OCI-LY7 (cell line): ENCODE results near the gene STH. TPM values are rescaled to one million over a fixed set of nuclear protein-coding genes. Genes with fewer than 3 reads are reported as not detected.

Source experiments
- BruUV-seq: library from RNA; stranded (reverse); fragments of 400-500 nt; replicated peaks from 2 replicates; lab custom pipeline; 2021; lab: Mats Ljungman, UMichigan
- CTCF ChIA-PET: fragments of 300-600 bp; sonication (Branson Sonifier 250); formaldehyde crosslinking; loops from one replicate; lab custom pipeline; 2022; ENCODE audit warnings: antibody characterized with exemption; ENCODE audit not compliant: unreplicated experiment; lab: Charles Lee
- POLR2A ChIA-PET: fragments of 300-600 bp; sonication (Branson Sonifier 250); formaldehyde crosslinking; loops from one replicate; lab custom pipeline; 2022; ENCODE audit warnings: antibody characterized with exemption; lab: Charles Lee
- DNase-seq: peaks from one replicate; pipeline ENCODE4 v3.0.0-alpha.2; 2015; ENCODE audit warnings: low spot score
- H2AFZ ChIP-seq: fragments of 200-600 bp; sonication (generic), shearing (Covaris generic); 2 replicates; pipeline ENCODE4 v1.6.1; 2014; ENCODE audit warnings: mild to moderate bottlenecking, antibody characterized with exemption, low read length, moderate library complexity
- H3K27ac ChIP-seq: fragments of 200-600 bp; sonication (generic); 2 replicates; pipeline ENCODE4 v1.5.1; 2014; ENCODE audit warnings: mixed run types, low read depth, mild to moderate bottlenecking, moderate library complexity, low read length, inconsistent platforms; ENCODE audit not compliant: poor library complexity, severe bottlenecking
- H3K36me3 ChIP-seq: fragments of 200-600 bp; sonication (generic); 2 replicates; pipeline ENCODE4 v1.6.1; 2014; ENCODE audit warnings: mild to moderate bottlenecking, antibody characterized with exemption, low read length, moderate library complexity, mixed read lengths; ENCODE audit not compliant: insufficient read depth
- H3K4me1 ChIP-seq: fragments of 200-600 bp; sonication (generic); 2 replicates; pipeline ENCODE4 v1.5.1; 2014; ENCODE audit warnings: mild to moderate bottlenecking, low read length; ENCODE audit not compliant: insufficient read depth, poor library complexity, severe bottlenecking
- H3K4me2 ChIP-seq: fragments of 200-600 bp; sonication (generic); 2 replicates; pipeline ENCODE4 v1.6.1; 2014; ENCODE audit warnings: mild to moderate bottlenecking, low read length
- H3K4me3 ChIP-seq: fragments of 200-600 bp; sonication (generic); 2 replicates; pipeline ENCODE4 v1.5.1; 2014; ENCODE audit warnings: mild to moderate bottlenecking, low read depth, low read length; ENCODE audit not compliant: poor library complexity, severe bottlenecking
- H3K79me2 ChIP-seq: fragments of 200-600 bp; sonication (generic); 2 replicates; pipeline ENCODE4 v1.6.1; 2016; ENCODE audit warnings: low read depth, mild to moderate bottlenecking, low read length, moderate library complexity, mixed read lengths; ENCODE audit not compliant: insufficient read depth
- H3K9me2 ChIP-seq: fragments of 200-600 bp; sonication (generic); 2 replicates; pipeline ENCODE4 v1.6.1; 2016; ENCODE audit warnings: mild to moderate bottlenecking, low read length, mixed read lengths; ENCODE audit not compliant: insufficient read depth
- H3K9me3 ChIP-seq: fragments of 200-600 bp; sonication (generic); 2 replicates; pipeline ENCODE4 v1.6.1; 2014; ENCODE audit warnings: mild to moderate bottlenecking, mixed run types, low read length, mixed read lengths
- H4K20me1 ChIP-seq: fragments of 200-600 bp; sonication (generic); 2 replicates; pipeline ENCODE4 v1.6.1; 2014; ENCODE audit warnings: mild to moderate bottlenecking, antibody characterized with exemption, low read length, moderate library complexity, mixed read lengths; ENCODE audit not compliant: insufficient read depth
- EZH2phosphoT487 ChIP-seq: fragments of 200-600 bp; sonication (generic); IDR thresholded peaks from 2 replicates; pipeline ENCODE4 v1.6.1; 2018; ENCODE audit warnings: low read depth, borderline replicate concordance, mild to moderate bottlenecking, mixed run types, antibody characterized with exemption, low read length, moderate library complexity, mixed read lengths
- intact Hi-C: fragments of 100-400 bp; cut with micrococcal nuclease; formaldehyde crosslinking; loops from one replicate; pipeline ENCODE4 v1.10.0; 2022; ENCODE audit not compliant: unreplicated experiment
- total RNA-seq, 2 experiments: library from RNA; depleted of rRNA in 1 of 2; stranded (reverse); fragments of >200 nt in 1 of 2; shearing (Covaris generic) in 1 of 2; gene quantifications; 2 replicates each; pipeline ENCODE4 v1.2.3, GENCODE V29; 2014 to 2022
- TF ChIP-seq, protein P1 (sequence below): fragments of 200-600 bp; sonication (generic); conservative IDR thresholded peaks from 2 replicates; pipeline ENCODE4 v1.5.1; 2014; ENCODE audit warnings: mild to moderate bottlenecking, antibody characterized with exemption, low read length, moderate library complexity, mixed read lengths

STH gene
- total RNA-seq, 2 experiments from 2014 or later, result not detected

DNA sequence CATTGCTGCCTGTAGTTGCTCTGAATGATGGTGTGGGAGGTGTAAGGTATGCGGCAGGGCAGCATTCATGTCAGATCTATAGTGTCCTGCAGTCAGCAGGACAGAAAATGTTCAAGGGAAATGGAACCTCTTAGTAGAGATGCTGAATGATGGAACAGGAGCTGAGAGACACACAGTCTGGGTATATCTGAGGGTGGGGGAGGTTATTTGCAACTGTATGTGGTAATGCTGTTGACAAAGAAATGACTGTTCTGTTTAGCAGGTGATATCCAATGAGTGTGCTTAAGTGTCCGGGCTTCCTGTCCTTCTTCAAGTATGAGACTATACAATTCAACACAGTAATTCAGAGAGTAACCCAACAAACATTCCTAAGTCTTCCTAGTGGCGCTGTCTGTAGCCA lies 46.6 kb downstream of the STH start:
- Histone ChIP-seq H3K9me2 (no peaks in the 10 kb centered on the region), H3K4me1 (peaks cover 7% of the 10 kb centered on the region), H3K79me2 (peaks cover 4% of the 10 kb centered on the region; the same call in 1 of the 2 replicates), H3K27ac (no peak overlapping the region), H3K4me3 (no peak overlapping the region), H2AFZ (no peak overlapping the region), H3K4me2 (no peak overlapping the region), H4K20me1 (no peaks in the 10 kb centered on the region), H3K36me3 (peaks cover 95% of the 10 kb centered on the region), H3K9me3 (no peaks in the 10 kb centered on the region)
- DNase-seq, result no peak
- TF ChIP-seq, protein P1, sequence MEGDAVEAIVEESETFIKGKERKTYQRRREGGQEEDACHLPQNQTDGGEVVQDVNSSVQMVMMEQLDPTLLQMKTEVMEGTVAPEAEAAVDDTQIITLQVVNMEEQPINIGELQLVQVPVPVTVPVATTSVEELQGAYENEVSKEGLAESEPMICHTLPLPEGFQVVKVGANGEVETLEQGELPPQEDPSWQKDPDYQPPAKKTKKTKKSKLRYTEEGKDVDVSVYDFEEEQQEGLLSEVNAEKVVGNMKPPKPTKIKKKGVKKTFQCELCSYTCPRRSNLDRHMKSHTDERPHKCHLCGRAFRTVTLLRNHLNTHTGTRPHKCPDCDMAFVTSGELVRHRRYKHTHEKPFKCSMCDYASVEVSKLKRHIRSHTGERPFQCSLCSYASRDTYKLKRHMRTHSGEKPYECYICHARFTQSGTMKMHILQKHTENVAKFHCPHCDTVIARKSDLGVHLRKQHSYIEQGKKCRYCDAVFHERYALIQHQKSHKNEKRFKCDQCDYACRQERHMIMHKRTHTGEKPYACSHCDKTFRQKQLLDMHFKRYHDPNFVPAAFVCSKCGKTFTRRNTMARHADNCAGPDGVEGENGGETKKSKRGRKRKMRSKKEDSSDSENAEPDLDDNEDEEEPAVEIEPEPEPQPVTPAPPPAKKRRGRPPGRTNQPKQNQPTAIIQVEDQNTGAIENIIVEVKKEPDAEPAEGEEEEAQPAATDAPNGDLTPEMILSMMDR, result no peak
- no peak for TF ChIP-seq EZH2phosphoT487
- POLR2A ChIA-PET, result interaction anchor here (0.6 kb wide), 1 partner anchor 170 kb away, joined by 4 read pairs; no protein-coding TSS in a partner anchor
- BruUV-seq, result no TSS peak
- CTCF ChIA-PET, result no interaction called here
- intact Hi-C loops, result loop anchor here (5.0 kb wide), 1 partner anchor 147 kb away; the partner anchor contains the start of gene KANSL1

DNA sequence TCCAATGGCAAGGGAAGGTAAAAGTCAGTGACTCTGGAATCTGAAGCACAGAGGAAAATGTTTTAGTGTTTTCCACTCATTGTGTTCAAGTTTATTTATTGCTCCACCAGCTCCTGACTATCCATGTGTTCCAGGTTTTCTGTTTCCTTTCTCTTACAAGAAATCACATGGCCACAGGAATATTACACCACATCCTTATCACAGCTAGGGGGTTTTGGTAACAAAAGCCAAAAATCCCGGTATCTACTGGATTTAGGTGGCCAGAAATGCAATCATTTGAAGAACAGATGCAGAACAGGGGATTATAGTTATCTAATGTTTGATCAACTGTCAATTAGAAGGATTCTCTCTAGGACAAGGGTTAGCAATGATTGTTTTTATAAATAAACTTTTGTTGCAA lies 47.9 kb downstream of the STH start:
- Histone ChIP-seq H3K9me3 (no peaks in the 10 kb centered on the region), H3K79me2 (peaks cover 4% of the 10 kb centered on the region; the same call in 1 of the 2 replicates), H4K20me1 (no peaks in the 10 kb centered on the region), H3K4me2 (no peak overlapping the region), H3K9me2 (no peaks in the 10 kb centered on the region), H3K4me1 (peaks cover 7% of the 10 kb centered on the region), H3K36me3 (peaks cover 96% of the 10 kb centered on the region), H2AFZ (no peak overlapping the region), H3K27ac (no peak overlapping the region), H3K4me3 (no peak overlapping the region)
- intact Hi-C loops, result loop anchor here (5.0 kb wide), 1 partner anchor 145 kb away; the partner anchor contains the start of gene KANSL1
- DNase-seq, result no peak
- ChIA-PET CTCF (no interaction called here), POLR2A (no interaction called here)
- TF ChIP-seq, protein P1, result no peak
- TF ChIP-seq EZH2phosphoT487, result no peak
- BruUV-seq, result no TSS peak

DNA sequence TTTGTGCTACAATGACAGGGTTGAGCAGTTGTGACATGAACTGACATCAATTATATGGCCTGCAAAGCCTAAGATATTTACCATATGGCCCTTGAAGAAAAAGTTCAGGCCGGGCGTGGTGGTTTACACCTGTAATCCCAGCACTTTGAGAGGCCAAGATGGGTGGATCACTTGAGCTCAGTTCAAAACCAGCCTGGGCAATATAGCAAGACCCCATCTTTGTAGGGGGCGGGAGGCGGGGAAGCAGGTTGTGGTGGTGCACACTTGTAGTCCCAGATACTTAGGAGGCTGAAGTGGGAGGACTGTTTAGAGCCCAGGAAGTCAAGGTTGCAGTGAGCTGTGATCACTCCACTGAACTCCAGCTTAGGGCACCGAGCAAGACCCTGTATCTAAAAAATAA lies 48.3 kb downstream of the STH start:
- Histone ChIP-seq H2AFZ (no peak overlapping the region), H3K9me2 (no peaks in the 10 kb centered on the region), H3K9me3 (no peaks in the 10 kb centered on the region), H3K4me2 (no peak overlapping the region), H4K20me1 (no peaks in the 10 kb centered on the region), H3K79me2 (peaks cover 4% of the 10 kb centered on the region; the same call in 1 of the 2 replicates), H3K36me3 (peaks cover 96% of the 10 kb centered on the region), H3K27ac (no peak overlapping the region), H3K4me3 (no peak overlapping the region), H3K4me1 (peaks cover 7% of the 10 kb centered on the region)
- intact Hi-C loops, result loop anchor here (5.0 kb wide), 1 partner anchor 145 kb away; the partner anchor contains the start of gene KANSL1
- no peak for DNase-seq
- ChIA-PET CTCF (no interaction called here), POLR2A (no interaction called here)
- TF ChIP-seq, protein P1, result no peak
- TF ChIP-seq EZH2phosphoT487, result no peak
- no TSS peak for BruUV-seq
